Nucleus accumbens (tissue), 56 donors: Measurements from ENCODE around the gene CMTM2.
A peak's percentile ranks its signal among the peaks of the same experiment; 100 is the strongest.
"Not testable (repeated sequence)": the region's sequence is repeated elsewhere in the genome, so short reads cannot be mapped to it uniquely, and the experiment has no call there.

ENCODE experiments used
- DNase-seq, 56 donors: peaks; one replicate each; lab custom pipeline; 2025; lab: John Stamatoyannopoulos, UW

Gene CMTM2

GRCh38 chr16:66580605-66581209 is 1.4 kb downstream of the CMTM2 start:
- no peak for DNase-seq

GRCh38 chr16:66581246-66581952 is 2.1 kb downstream of the CMTM2 start:
- no peak for DNase-seq

GRCh38 chr16:66585481-66586239 is 6.4 kb downstream of the CMTM2 start:
- DNase-seq: peak in 2 of 56 donors; percentile 5 to 13

- DNase-seq: peak in 2 of 56 donors; percentile 15 to 21
Measured at GRCh38 chr16:66587881-66588600, 8.8 kb downstream of the CMTM2 start.

- DNase-seq: peak in 13 of 56 donors; percentile 9 to 48 (median 17)
Measured at GRCh38 chr16:66588981-66589713, 9.9 kb downstream of the CMTM2 start.

GRCh38 chr16:66590322-66590721 is 11.1 kb downstream of the CMTM2 start:
- no peak for DNase-seq

GRCh38 chr16:66591018-66591417 is 11.8 kb downstream of the CMTM2 start:
- no peak for DNase-seq

GRCh38 chr16:66592241-66592640 is 13.0 kb downstream of the CMTM2 start:
- no peak for DNase-seq

GRCh38 chr16:66592814-66593213 is 13.6 kb downstream of the CMTM2 start:
- no peak for DNase-seq

GRCh38 chr16:66594739-66595138 is 15.5 kb downstream of the CMTM2 start:
- DNase-seq: no peak

- not testable (repeated sequence) for DNase-seq
Measured at GRCh38 chr16:66596559-66596958, 17.3 kb downstream of the CMTM2 start.

- no peak for DNase-seq
Measured at GRCh38 chr16:66596986-66597848, 18.0 kb downstream of the CMTM2 start.

- DNase-seq: no peak
Measured at GRCh38 chr16:66598111-66598510, 18.8 kb downstream of the CMTM2 start.

- DNase-seq: no peak
Measured at GRCh38 chr16:66599726-66600125, 20.5 kb downstream of the CMTM2 start.

GRCh38 chr16:66600477-66600876 is 21.2 kb downstream of the CMTM2 start:
- DNase-seq: no peak

- no peak for DNase-seq
Measured at GRCh38 chr16:66601471-66601870, 22.2 kb downstream of the CMTM2 start.

- peak in 18 of 56 donors; percentile 14 to 55 (median 29) for DNase-seq
Measured at GRCh38 chr16:66603537-66604375, 24.5 kb downstream of the CMTM2 start.
